ENCODE measurements around the gene EVI5. TPM values are rescaled to one million over a fixed set of nuclear protein-coding genes. Genes with fewer than 3 reads are reported as not detected.

EVI5 gene
- total and polyA plus RNA-seq, 8 donors: 1.8 to 200 (median 52.0) TPM

DNA sequence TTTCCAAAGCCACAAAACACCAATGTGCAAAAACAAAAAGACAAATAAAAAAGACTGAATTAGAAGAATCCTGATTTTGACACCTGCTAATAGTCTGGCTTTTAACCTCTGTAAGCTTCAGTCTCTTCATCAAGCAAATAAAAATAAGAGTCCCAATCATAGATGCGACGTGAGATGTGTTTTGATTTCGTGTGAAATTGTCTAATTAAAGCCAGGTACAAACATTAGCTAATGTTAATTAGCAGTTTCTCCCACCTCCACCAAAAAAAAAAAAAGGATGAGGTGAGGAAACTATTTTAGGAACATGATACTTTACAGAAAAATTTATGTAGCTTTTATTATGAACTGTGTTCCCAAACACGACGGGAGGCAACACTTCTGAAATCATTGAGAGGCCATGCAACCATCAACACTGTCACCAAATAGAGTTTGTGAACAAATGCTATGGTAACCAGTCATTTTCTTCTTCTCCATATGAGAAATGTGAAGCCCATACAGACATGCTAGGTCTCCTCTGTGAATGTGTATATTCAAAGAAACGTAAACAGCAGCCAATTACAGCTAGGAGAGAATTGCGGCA, 6.7 kb upstream of the EVI5 start:
- intact Hi-C loops (cut with DNase I; ENCODE audit: low total_unique reads): no loop called here
- Histone ChIP-seq H3K9me3 (no peaks in the 10 kb centered on the region), H3K4me3 (peak overlapping the region in 1 of 4 donors; percentile 24), H3K4me1 (peaks cover 0 to 3% (median 0%) of the 10 kb centered on the region in 4 donors), H3K27me3 (no peaks in the 10 kb centered on the region), H3K27ac (no peak overlapping the region), H3K36me3 (no peaks in the 10 kb centered on the region)
- WGBS, 5 donors: 50 to 57% (median 51%) methylated on average over 7 of the region's 7 CpGs
- DNase-seq: no peak
- TF ChIP-seq, protein P1, sequence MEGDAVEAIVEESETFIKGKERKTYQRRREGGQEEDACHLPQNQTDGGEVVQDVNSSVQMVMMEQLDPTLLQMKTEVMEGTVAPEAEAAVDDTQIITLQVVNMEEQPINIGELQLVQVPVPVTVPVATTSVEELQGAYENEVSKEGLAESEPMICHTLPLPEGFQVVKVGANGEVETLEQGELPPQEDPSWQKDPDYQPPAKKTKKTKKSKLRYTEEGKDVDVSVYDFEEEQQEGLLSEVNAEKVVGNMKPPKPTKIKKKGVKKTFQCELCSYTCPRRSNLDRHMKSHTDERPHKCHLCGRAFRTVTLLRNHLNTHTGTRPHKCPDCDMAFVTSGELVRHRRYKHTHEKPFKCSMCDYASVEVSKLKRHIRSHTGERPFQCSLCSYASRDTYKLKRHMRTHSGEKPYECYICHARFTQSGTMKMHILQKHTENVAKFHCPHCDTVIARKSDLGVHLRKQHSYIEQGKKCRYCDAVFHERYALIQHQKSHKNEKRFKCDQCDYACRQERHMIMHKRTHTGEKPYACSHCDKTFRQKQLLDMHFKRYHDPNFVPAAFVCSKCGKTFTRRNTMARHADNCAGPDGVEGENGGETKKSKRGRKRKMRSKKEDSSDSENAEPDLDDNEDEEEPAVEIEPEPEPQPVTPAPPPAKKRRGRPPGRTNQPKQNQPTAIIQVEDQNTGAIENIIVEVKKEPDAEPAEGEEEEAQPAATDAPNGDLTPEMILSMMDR (IDR thresholded peaks at IDR 0.05): no peak
- TF ChIP-seq POLR2A (IDR thresholded peaks at IDR 0.05) (no peak), POLR2AphosphoS5 (IDR thresholded peaks at IDR 0.05) (no peak), EP300 (IDR thresholded peaks at IDR 0.05) (no peak)

DNA sequence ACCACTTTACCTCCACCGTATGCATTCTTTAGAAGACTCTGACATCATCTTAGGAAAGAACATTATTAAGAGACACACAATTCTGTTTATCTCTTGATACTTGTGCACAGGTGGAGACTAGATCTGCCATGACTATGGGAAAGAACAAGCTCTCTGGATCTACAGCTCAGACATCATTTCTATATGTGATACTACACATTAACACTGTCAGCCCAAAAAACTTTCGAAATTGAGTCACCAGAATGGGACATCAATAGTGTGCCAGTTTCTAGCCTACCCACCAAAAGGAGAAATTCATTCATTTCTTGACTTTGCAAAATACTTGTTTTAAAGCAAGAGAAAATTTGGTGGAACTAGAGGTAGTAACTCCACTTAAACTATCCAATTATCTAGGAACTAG, 6.0 kb upstream of the EVI5 start:
- DNase-seq: no peak
- WGBS, 5 donors: 91 to 98% (median 93%) methylated on average over 2 of the region's 2 CpGs
- Histone ChIP-seq H3K4me3 (no peak overlapping the region), H3K9me3 (no peaks in the 10 kb centered on the region), H3K36me3 (no peaks in the 10 kb centered on the region), H3K27me3 (no peaks in the 10 kb centered on the region), H3K4me1 (peaks cover 0 to 10% (median under 1%) of the 10 kb centered on the region in 4 donors), H3K27ac (no peak overlapping the region)
- no peak for TF ChIP-seq POLR2A (IDR thresholded peaks at IDR 0.05)
- TF ChIP-seq, protein P1 (IDR thresholded peaks at IDR 0.05): no peak
- no peak for TF ChIP-seq EP300 (IDR thresholded peaks at IDR 0.05)
- no peak for TF ChIP-seq POLR2AphosphoS5 (IDR thresholded peaks at IDR 0.05)
- intact Hi-C loops (cut with DNase I; ENCODE audit: low total_unique reads): no loop called here

DNA sequence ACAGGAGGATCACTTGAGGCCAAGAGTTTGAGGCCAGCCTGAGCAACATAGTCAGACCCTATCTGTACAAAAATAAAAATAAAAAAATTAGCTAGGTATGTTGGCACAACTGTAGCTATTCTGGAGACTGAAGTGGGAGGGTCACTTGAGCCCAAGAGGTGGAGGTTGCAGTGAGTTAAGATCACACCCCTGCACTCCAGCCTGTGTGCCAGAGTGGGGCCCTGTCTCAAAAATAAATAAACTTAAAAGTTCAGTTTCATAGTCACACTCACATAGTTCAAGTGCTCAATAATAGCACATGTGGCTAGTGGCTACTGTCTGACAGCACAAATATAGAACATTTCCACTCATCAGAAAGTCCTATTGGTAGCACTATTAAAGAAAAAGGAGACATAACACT, 5.2 kb upstream of the EVI5 start:
- TF ChIP-seq, protein P1 (IDR thresholded peaks at IDR 0.05): no peak
- TF ChIP-seq POLR2AphosphoS5 (IDR thresholded peaks at IDR 0.05) (no peak), POLR2A (IDR thresholded peaks at IDR 0.05) (no peak), EP300 (IDR thresholded peaks at IDR 0.05) (no peak)
- intact Hi-C loops (cut with DNase I; ENCODE audit: low total_unique reads): no loop called here
- H3K4me1 ChIP-seq: peaks cover 0 to 16% (median 6%) of the 10 kb centered on the region in 4 donors
- H3K27me3 ChIP-seq: no peaks in the 10 kb centered on the region
- H3K27ac ChIP-seq: no peak overlapping the region
- H3K9me3 ChIP-seq: no peaks in the 10 kb centered on the region
- no peak for DNase-seq
- no peak overlapping the region for H3K4me3 ChIP-seq
- H3K36me3 ChIP-seq: no peaks in the 10 kb centered on the region

DNA sequence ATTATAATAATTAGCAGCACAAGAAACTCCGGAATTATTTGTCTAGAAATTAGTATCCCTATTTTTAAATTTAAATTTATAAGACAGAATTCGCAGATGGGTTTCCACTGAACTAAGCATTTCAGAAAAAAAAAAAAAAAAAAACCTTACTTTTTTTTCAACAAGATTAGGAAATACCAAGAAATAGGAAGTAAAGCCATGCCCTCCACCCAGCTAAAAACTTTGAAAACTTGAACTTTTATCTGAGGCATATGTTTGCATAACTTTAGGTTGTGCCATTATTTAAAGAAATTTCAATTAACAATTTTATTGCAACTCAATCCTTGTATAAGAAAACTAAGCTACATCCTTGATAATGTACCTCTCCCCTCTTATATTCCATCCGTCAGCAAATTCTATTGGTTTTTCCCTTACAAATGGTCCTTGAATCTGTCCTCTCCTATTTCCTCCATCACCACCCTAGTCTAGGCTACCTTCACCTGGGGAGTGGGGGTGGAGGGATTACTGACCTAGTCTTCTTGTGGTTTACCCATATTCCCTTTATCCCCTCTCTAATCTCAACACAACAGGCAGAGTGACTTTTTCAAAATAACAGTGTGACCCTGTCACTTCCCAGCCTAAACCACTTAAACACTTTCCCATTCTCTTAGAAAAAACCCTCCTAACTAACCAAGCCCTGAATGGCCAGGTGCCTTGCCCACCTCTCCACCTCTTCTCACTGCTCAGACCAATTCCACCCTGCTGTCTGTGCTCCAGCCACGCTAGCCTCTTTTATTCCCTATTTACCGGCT, 1.4 kb upstream of the EVI5 start:
- intact Hi-C loops (cut with DNase I; ENCODE audit: low total_unique reads): no loop called here
- H3K27ac ChIP-seq: peak overlapping the region in 4 of 5 donors; percentile 97 to 98 (median 98)
- 82 to 93% (median 87%) methylated on average over 5 of the region's 5 CpGs for WGBS, 5 donors
- H3K27me3 ChIP-seq: no peaks in the 10 kb centered on the region
- H3K9me3 ChIP-seq: no peaks in the 10 kb centered on the region
- no peak for TF ChIP-seq POLR2AphosphoS5 (IDR thresholded peaks at IDR 0.05)
- TF ChIP-seq, protein P1 (IDR thresholded peaks at IDR 0.05): no peak
- H3K4me3 ChIP-seq: peak overlapping the region in 2 of 4 donors; percentile 60 to 65
- H3K36me3 ChIP-seq: no peaks in the 10 kb centered on the region
- peaks cover 0 to 38% (median 27%) of the 10 kb centered on the region in 4 donors for H3K4me1 ChIP-seq
- DNase-seq: no peak
